ENCODE data around the gene AKAP8L.

AKAP8L gene

DNA sequence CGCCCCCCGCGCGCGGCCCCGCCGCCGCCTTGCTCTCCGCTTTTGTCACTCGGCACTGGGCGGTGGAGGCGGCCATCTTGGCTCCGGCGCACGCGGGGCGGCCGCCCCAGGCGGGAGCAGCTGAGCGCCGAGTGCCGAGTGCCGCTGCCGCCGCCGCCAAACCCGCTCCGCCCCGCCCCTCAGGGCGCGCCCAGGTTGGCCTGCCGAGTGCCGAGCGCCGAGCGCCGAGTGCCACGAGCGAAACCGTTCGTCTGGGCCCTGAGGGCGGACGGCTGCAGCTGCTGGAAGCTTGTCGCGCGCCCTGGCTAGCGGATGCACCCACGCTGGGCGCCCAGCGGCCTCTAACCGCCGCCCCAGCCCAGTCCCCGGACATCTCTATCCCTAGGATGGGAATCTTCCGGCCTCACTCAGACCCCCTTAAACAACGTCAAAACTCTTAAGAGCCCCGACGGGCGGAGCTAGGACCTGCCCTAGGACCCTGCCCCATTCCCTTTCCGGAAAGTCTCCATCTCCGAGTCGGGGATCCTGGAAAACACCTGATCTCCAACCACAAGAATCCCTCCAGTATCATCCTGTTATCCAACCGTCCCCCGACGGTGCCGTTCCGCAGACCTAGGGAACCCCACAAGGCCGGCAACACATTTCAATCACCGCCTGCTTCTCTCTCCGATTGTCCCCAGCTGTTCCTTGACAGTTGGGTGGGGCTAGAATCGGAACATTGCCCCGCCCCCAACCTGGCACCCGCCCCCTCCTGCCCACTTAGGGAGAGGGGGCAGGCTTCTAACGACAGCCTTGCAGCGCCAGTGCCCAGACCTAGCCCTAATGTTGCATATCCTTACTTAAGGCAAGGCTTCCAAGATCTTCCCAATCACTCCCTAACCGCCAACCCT lies 14.1 kb upstream of the AKAP8L start:
- peak; percentile 99 for DNase-seq

DNA sequence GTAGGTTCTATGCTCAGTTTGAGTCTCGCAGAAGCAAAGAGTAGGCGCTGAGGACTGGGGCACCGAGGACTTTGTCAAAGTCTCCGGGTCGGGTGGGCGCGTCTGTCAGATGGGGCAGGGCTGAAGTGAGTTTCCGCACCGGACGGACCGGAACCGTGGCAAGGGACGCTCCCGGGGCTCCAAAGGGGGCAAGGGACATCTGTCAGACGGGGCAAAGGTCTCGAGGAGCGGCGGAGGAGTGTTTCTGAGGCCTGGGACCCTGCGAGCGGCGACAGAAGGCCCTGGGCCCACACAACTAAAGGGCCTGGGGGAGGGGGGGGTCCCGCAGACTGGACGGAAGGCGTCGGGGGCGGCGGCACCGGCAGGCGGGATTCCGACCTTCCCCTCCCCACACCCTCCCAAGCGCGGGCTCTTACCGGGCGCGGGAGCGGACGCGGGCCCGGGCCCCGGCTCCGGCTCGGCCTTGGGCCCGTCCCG lies 13.3 kb upstream of the AKAP8L start:
- peak; percentile 44 for DNase-seq

DNA sequence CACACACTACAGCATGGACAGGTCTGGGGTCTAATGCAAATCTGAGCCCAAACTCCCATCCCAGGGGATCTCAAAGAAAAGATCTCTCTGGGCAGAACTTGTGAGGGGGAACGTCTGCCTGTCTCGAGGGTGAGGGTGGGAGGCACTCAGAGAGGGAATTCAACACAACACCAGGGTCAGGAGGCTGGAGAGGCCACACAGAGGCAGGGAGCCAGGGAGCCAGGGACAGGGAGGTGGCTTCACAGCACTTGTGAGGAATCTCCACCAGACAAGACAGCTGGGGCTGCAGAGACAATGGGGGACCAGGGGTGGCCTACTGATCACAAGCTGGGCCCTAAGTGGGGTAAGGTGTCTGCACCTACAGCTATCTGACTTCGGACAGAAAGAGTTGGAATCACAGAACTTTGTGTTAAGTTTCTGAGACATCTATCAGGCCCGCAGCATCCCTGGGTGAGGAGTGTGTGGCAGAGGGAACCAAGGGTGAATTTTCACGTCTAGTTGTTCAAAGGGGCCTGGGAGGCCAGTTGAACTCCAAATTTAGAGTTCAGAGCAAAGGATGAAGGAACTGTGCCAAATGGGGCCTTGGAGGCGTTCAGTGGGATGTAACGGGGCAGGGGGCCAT lies 12.7 kb upstream of the AKAP8L start:
- DNase-seq, result no peak

DNA sequence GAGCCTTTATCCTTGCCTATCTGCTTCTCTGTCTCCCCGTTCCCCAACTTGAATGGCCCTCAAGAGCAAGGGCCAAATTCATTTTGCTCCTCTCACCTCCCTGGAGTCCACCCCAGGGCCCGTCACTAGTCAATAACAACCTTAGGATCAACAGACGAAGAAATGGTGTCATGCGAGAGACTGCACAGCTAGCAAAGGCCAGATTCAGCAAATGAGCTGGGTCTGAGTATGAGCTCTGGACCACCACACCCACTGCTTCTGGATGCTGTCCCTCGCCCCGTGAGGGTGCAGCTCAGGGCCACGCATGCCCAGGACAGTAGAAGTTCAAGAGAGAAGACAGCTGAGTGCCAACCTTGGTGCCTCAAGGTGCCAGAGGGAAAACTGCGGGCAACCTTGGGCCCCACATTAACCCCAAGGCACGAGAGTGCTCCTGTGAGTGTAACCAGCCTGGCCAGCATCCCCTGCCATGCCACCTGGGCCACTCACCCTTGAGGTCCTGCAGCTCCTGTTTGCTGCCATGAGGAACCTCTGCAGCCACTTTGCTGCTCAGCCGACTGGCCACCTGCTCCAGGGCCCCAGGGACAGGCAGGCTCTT lies 11.8 kb upstream of the AKAP8L start:
- DNase-seq, result no peak

DNA sequence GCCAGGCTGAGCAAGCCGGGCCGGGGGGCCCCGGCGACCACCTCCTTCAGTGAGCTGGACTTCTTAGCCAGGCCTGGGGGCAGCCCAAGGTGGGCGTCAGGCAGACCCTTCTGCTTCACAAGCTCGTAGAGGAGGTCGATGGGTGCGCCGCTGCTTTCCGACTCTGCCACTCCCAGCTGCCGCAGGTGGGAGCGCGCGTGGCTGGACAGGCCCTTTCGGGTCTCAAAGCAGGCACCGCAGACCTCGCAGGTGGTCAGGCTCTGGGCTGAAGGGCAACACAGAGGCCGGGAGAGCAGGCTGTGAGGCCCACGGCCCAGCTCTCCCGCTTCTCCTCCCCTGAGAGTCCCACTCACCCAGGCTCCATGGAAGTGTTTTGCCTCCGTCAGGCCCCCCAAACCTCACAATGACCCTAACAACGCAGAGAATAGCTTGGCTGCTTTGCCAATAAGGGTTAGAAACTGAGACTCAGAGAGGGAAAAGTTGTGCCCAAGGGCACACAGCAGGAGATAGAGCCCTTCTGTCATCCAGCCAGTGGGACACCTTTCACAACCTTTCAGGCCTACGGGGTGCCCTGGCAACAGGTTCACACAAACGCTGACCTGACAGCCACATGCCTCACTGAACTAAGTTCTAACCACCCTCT lies 11.2 kb upstream of the AKAP8L start:
- no peak for DNase-seq

DNA sequence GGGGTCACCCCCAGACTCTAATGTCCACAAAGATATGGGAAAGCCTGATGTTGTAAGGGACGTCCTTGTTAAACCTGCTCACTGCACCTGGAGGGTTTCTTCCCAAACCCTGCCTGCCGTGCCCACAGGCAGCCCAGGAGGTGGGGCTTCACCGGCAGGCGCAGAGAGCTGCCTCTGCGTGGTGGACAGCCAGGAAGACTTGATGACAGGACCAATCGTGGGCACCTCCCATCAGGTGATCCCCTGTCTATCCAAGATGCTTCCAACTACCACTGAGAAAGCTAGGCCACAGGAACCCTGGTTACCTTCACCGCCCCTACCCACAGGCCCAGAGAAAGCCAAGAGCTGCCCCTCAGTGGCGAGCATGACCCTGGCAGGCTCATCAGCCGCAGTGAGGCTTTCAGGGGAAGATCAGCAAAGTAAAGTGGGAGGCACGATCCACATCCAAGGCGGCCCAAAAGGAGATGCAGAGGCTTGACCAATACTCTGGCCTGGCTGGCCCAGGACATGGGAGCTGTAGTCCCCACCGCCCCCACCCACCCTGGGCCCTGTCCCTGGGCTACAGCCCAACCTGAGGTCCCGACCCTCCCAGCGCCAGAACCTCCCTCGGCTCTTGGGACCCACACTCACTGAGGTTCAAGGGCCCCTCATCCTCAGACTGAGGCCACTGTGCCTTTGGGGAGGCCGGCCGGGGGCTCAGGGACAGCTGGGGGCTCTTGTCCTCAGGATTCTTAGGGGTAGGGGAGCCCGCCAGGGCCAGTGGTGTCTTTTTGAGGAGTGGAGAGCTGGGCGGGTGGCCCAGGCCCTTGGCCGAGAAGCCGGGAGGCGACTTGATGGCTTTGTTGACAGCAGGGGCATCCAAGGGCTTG lies 10.4 kb upstream of the AKAP8L start:
- no peak for DNase-seq

DNA sequence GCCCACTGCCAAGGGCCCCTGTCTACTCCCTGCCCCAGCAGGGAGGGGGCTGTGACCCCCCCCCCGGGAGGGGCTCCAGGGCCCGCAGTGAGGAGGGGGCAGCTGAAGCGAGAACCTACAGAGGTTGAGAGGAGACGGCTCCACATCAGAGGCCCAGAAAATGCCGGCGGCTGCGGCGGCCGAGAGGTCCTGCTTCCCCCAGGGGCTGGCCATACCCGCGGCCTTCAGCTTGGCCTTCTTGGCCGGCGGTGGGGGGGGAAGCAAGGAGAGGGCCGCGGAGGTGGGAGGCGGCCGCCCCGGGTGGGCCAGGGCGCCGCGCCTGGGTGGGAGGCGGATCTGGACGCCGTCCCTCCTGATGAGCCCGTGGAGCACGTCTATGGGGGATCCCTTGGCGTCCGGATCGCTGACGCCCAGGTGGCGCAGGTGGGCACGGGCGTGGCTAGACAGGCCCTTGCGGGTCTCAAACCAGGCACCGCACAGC lies 9.2 kb upstream of the AKAP8L start:
- DNase-seq, result no peak

DNA sequence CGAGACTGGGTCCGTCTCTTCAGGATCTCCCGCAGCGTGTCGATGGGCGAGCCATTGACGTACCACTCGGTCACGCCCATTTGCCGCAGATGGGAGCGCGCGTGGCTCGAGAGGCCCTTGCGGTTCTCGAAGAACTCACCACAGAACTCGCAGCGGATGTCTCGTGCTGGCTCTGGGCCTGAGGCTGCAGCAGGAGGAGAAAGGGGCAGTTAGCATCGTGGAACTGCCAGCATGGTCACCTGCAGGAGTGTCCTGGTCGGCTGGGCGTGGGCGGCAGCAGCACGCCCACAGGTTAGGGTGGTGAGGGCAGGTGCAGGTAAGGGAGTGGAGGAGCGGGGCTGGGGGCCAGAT lies 8.5 kb upstream of the AKAP8L start:
- no peak for DNase-seq

DNA sequence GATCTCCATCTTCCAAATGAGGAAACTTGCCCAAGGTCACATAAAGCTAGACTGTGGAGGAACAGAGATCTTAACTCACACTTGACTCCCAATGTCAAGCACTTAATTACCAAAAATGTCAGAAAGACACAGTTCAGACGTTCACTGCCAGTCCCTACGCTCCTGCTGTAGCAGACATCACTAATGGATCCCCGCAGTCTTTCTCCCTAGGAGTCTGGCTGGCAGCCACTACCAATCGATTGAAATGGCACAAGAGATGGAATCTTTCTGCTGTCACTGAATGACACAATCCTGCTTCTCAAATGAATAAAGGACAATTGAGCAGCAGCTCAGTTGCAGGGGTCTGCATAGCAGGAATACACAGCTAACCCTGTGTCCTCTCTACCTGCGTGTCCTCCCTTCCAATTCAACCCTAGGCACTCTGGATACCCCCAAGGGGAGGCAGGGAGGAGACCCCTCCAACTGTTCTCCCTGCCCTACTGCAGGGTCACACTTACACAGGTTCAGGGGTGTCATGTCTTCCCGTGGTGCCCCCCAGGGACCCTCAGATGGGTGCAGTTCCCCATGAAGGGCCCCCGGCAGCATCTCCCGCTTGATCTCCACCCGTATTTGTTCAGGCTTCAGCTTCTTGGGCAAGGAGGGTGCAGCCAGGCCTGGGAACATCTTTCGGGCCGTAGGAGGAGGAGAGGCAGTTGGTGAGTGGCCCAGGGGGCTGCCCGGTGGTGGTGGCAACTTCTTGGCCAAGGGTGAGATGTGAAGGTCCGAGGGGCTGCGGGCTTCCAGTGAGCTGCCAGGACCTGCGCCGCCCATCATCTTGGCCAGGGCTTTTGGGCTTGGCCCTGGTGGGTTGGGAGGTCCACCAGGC lies 7.9 kb upstream of the AKAP8L start:
- no peak for DNase-seq

DNA sequence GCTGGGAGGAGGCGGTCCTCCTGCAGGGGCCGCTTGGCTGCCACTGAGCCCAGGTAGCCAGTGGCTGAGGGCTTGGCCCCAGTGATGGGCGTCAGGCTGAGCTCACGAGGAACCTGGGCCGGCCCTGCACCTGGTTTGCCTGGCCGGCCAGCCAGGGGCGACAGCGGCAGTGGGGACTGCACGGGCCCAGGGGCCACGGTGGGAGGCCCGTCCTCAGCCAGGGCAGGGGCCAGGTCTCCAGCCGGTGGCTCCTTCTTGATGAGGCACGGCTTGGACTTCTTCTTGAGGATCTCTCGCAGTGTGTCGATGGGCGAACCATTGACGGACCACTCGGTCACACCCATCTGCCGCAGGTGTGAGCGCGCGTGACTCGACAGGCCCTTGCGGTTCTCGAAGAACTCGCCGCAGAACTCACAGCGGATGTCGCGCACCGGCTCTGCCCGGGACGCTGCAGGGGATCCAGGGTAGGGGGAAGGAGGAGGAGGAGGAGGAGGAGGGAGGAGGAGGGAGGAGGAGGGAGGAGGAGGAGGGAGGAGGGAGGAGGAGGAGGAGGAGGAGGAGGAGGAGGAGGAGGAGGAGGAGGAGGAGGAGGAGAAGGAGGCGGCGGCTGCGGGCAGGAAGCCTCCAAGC lies 6.6 kb upstream of the AKAP8L start:
- DNase-seq, result no peak

DNA sequence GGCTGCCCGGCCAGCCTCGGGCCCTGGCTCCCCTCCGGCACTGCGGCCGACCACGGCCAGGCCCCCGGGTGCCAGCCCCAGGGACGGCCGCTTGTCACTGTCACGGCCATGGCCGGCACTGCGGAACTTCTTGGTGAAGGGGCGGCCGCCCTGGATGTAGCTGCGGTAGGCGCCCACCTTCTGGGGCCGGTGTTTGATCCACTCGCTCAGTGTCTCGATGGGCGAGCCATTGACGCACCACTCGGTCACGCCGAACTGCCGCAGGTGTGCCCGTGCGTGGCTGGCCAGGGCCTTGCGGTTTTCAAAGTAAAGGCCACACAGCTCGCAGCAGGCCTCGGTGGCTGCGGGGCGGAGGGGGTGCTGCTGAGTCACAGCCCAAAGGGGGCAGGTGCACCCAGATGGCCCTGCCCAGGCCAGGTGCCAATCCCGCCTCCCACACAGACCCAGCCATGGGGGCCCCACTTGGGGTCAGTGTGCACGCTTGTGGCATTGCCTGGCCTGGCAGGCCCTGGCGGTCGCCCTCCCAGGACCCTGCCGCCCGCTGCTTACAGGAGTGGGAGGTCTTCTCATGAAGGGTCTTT lies 6.0 kb upstream of the AKAP8L start:
- no peak for DNase-seq

DNA sequence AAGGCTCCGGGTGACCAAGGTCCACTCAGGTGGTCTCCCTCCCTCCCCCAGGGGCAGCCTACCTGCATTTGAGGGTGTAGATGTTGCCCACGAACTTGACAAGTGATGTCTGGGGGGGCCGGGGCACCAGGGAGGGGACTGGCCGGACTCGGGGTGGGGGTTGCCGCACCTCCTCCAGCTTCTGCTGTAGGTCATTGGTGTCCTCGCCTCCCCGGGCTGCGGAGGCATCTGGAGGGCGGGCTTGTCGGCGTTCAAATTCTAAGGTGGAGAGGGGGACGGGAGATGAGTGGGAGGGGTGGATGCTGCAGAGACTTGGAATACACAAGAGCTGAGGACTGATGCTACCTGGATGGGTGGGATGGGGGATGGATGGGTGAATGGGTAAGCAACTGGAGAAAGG lies 5.3 kb upstream of the AKAP8L start:
- no peak for DNase-seq

DNA sequence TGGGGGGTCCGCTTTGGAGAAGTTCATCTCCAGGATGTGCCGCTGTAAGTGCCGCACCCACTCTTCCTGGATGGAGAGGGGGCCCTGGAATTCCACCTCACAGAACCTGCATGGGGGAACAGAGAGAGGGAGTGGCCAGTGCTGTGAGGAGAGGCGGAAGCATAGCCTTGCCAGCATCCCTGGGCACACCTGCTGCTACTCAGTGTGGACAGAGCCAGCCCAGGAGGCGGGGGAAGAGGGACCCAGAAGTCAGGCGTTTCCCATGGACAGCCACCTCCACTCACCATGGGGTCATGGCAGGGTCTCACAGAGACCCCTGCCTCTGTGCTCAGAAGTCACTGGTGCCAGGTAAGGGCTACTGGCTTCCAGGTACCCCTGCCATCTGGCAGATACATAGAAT lies 4.3 kb upstream of the AKAP8L start:
- no peak for DNase-seq

DNA sequence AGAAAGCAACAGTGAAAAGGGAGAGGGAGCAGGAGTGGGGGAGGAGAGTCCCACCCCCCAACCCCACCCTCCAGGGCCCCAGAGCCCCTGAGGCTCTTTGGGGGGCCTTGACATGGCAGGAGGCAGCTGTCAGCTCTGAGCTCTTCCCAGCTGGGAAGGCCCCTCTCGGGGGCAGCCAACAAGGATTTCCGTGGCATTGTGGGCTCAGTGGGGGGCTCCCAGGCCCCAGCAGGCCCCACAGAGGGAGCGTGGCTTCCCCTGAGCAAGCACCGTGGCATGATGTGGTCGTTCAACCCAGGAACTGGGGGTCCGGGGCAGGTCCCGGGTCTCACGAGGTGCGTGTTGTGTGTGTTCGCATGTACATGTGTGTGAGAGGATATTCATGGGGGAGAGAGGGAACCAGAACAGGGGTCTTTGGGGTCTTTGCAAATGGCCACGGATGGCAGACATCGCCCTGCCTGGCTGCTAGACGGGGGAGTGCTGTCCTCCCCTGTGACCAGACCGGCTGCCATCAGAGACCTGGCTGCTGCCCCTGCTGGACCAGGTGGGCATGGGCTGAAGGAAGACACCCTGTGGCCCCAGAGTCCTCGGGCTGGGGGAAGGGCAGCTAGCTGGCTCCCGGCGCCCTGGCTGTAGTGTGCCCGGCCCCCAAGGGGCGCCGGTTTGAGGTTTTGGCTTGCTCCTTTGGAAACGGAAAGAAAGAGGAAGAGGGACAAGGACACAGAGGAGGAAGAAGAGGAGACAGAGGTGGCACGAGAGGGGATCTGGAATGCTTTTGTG lies 3.7 kb upstream of the AKAP8L start:
- DNase-seq, result no peak

DNA sequence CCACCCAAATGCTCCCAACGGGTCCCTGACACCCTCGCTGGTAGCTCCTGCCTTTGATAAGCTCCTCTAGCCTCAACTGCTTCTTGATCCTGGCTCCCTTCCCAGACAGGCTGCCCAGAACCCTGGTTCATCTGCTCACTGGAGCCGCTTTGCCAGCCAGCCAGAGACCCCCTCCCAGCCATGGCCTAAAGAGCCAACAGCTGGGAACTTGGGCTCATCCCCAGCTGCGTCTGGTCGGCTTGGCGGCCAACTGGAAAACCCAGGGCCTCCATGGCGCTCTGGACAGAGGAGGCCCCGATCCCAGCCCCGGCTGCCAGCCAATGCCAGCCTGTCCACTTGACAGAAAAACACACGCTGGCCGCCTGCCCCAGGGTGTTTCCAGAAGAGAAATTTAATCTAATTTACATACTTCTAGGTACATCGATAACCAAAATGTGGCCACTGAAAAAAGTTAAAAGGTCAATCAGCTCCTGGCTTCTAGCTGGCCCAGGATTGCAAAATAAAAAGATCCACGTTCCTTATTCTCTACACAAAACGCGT lies 3.0 kb upstream of the AKAP8L start:
- DNase-seq, result no peak

DNA sequence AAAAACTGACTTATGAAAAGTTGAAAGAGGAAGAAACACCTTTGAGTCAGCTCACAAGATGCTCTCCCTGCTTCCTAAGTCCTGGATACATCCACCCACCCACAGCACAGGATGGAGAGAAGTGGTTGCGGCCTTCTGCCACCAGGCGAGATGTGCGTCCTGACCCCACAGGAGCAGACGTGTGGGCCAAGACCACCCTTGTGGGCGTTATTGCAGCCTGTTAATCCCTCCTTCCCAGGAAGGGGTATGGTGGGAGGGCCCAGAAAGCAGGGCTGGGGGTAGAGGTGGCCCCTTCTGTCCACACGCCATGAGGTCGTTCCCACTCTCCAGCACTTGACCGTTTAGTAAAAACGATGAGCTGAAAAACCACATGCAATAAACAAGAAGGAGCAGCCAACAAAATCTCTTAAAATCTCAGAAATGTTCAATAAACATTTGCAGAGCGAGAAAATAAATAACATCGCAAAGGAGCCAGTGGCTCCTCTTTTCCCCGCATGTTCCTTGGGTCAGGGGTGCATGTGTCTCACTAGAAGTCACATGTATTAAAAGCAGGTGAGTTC lies 2.4 kb upstream of the AKAP8L start:
- no peak for DNase-seq

DNA sequence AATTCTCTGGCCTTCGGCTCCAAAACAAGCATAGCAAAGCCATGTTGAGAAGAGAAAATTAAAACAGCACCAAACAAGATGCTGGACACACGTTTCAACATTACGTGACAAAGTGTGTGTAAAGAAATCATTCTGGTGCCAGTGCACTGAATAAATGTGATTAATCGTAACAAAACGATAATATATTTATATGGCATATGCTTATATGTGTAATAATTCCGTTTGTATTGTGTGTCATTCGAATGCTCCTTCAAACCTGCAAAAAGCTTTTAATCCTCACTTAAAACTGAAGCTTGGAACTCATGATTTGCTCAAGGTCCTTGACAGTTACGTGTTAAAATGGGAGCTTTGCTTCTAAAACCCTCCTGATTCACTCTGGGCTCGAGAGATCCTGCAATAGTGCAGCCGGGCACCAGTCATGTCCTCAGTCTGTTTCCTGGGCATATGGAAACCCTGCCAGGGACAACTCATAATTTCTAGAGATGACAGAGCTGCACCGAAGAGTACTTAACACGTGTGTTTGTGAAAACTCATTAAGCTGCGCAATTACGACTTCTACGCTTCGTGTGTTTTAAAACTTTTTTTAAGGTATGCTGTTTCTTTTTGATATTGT lies 731 bp upstream of the AKAP8L start:
- DNase-seq, result no peak

DNA sequence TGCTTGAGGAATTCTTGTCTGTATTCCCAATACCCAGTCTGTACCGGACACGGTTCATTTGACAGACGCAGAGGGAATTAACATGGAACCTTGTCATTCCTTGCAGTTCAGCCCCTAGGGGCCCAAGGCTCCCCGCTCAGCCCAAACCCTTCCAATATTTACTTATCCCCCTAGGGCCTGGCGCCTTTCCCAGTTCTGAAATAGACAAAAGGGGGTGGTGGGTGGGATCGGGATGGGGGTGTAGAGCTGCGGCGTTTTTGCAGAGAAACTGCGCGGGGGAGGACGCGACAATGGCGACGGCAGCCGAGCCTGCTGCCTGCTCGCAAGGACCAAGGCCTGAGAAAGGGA lies 583 bp downstream of the AKAP8L start:
- no peak for DNase-seq

DNA sequence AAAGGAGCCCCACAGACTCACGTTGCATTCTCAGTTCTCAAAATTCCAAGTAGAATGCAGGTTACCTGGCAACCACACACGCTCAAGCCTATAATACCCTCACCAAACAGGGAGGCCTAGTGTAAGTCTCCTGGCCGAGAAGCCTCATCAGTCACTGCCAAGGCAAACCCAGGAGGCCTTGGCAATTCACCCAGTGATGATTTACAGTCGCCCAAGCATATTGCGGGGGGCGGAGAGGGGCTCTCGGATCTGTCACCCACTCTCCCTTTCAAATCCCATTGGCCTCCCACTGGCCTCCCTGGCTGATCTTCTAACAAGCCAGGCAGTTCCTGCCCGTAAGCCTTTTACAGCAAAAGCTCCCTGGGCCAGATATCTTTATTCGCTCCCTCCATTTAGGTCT lies 1.1 kb downstream of the AKAP8L start:
- no peak for DNase-seq
